GM23338 (cell line): ENCODE measurements around the gene PRLH. TPM values are rescaled to one million over a fixed set of nuclear protein-coding genes. Genes with fewer than 3 reads are reported as not detected.

Experiments
- ATAC-seq: fragments of 200-7000 bp; cut with Tn5 transposase; 3 replicates; pipeline ENCODE4 v1.9.1; 2020
- DNase-seq: peaks from one replicate; pipeline ENCODE4 v3.0.0-alpha.2; 2015; ENCODE audit warnings: low spot score
- H2AFZ ChIP-seq: fragments of 200-600 bp; sonication (generic); 2 replicates; pipeline ENCODE4 v1.8.0; 2016; ENCODE audit warnings: antibody characterized with exemption, mild to moderate bottlenecking, moderate library complexity
- H3F3A ChIP-seq: fragments of 200-600 bp; sonication (generic); replicated peaks from 2 replicates; pipeline ENCODE4 v1.8.0; 2017; ENCODE audit warnings: antibody characterized with exemption, mixed run types, low read depth
- H3K27ac ChIP-seq: fragments of 200-600 bp; sonication (generic); 2 replicates; pipeline ENCODE4 v1.6.1; 2016; ENCODE audit warnings: low read depth
- H3K27me3 ChIP-seq: fragments of 200-600 bp; sonication (generic); 2 replicates; pipeline ENCODE4 v1.8.0; 2016; ENCODE audit warnings: mild to moderate bottlenecking, mixed run types, moderate library complexity; ENCODE audit not compliant: insufficient read depth
- H3K36me3 ChIP-seq: fragments of 200-600 bp; sonication (generic); 2 replicates; pipeline ENCODE4 v1.8.0; 2016; ENCODE audit warnings: mild to moderate bottlenecking; ENCODE audit not compliant: insufficient read depth
- H3K4me1 ChIP-seq: fragments of 200-600 bp; sonication (generic); 2 replicates; pipeline ENCODE4 v1.8.0; 2016; ENCODE audit warnings: mild to moderate bottlenecking, moderate library complexity; ENCODE audit not compliant: insufficient read depth
- H3K4me2 ChIP-seq: fragments of 200-600 bp; sonication (generic); 2 replicates; pipeline ENCODE4 v1.7.1; 2017; ENCODE audit warnings: mixed run types
- H3K4me3 ChIP-seq: fragments of 200-600 bp; sonication (generic); 2 replicates; pipeline ENCODE4 v1.6.1; 2016; ENCODE audit warnings: mixed run types
- H3K79me2 ChIP-seq: fragments of 200-600 bp; sonication (generic); replicated peaks from 2 replicates; pipeline ENCODE4 v1.8.0; 2017; ENCODE audit warnings: mild to moderate bottlenecking; ENCODE audit not compliant: insufficient read depth
- H3K9me2 ChIP-seq: fragments of 200-600 bp; sonication (generic); 2 replicates; pipeline ENCODE4 v1.8.0; 2017; ENCODE audit not compliant: insufficient read depth
- H4K20me1 ChIP-seq: fragments of 200-600 bp; sonication (generic); replicated peaks from 2 replicates; pipeline ENCODE4 v1.8.0; 2017; ENCODE audit warnings: mild to moderate bottlenecking; ENCODE audit not compliant: insufficient read depth
- H3K27ac Mint-ChIP-seq: 2 replicates; pipeline ENCODE4 v1.8.0; 2020; ENCODE audit warnings: inconsistent platforms, mild to moderate bottlenecking, moderate library complexity, mixed read lengths
- H3K27me3 Mint-ChIP-seq: 3 replicates; pipeline ENCODE4 v1.8.0; 2022; ENCODE audit warnings: low read depth, mild to moderate bottlenecking, moderate library complexity, mixed read lengths, inconsistent platforms; ENCODE audit not compliant: insufficient read depth, poor library complexity
- H3K36me3 Mint-ChIP-seq: 3 replicates; pipeline ENCODE4 v1.8.0; 2021; ENCODE audit warnings: low read depth, mild to moderate bottlenecking, inconsistent platforms, moderate library complexity, mixed read lengths
- H3K4me1 Mint-ChIP-seq: 3 replicates; pipeline ENCODE4 v1.8.0; 2020; ENCODE audit warnings: mild to moderate bottlenecking, inconsistent platforms, mixed read lengths
- H3K4me3 Mint-ChIP-seq: 3 replicates; pipeline ENCODE4 v1.8.0; 2021; ENCODE audit warnings: moderate library complexity, mild to moderate bottlenecking, inconsistent platforms, mixed read lengths
- H3K9me3 Mint-ChIP-seq: 3 replicates; pipeline ENCODE4 v1.8.0; 2020; ENCODE audit warnings: moderate library complexity, mild to moderate bottlenecking, inconsistent platforms, mixed read lengths
- CREB1 ChIP-seq: fragments of 250-450 bp; sonication (Bioruptor Pico); IDR thresholded peaks from 2 replicates; pipeline ENCODE4 v1.5.0; 2020; ENCODE audit warnings: low read depth, mild to moderate bottlenecking, moderate library complexity
- CTCF ChIP-seq, 2 experiments: fragments of 200-600 bp in 1 of 2; sonication (generic) in 1 of 2; conservative IDR thresholded peaks; 2 replicates each; pipeline versions ENCODE4 v1.5.1 to v1.6.1; 2016 to 2017; ENCODE audit warnings: antibody characterized with exemption in 2 of 2, low read depth in 2 of 2, mild to moderate bottlenecking in 2 of 2, moderate library complexity in 1 of 2
- EZH2 ChIP-seq: fragments of 200-600 bp; sonication (generic); IDR thresholded peaks from one replicate; pipeline ENCODE4 v1.8.0; 2017; ENCODE audit warnings: antibody characterized with exemption, mild to moderate bottlenecking, low read depth; ENCODE audit not compliant: unreplicated experiment
- EZH2phosphoT487 ChIP-seq: fragments of 200-600 bp; sonication (generic); IDR thresholded peaks from one replicate; pipeline ENCODE4 v1.8.1; 2018; ENCODE audit warnings: antibody characterized with exemption; ENCODE audit not compliant: unreplicated experiment
- JUNB ChIP-seq: IDR thresholded peaks from one replicate; pipeline ENCODE4 v1.6.1; 2016; ENCODE audit warnings: antibody characterized with exemption; ENCODE audit not compliant: unreplicated experiment
- NANOG ChIP-seq: IDR thresholded peaks from 2 replicates; pipeline ENCODE4 v1.6.1; 2016; ENCODE audit warnings: antibody characterized with exemption, borderline replicate concordance
- STAT1 ChIP-seq: IDR thresholded peaks from one replicate; pipeline ENCODE4 v1.6.1; 2016; ENCODE audit warnings: antibody characterized with exemption; ENCODE audit not compliant: unreplicated experiment
- ZNF114 ChIP-seq: fragments of 250-450 bp; sonication (Bioruptor Pico); IDR thresholded peaks from 2 replicates; pipeline ENCODE4 v1.5.0; 2020; ENCODE audit warnings: mild to moderate bottlenecking, moderate library complexity
- ZNF331 ChIP-seq: fragments of 250-450 bp; sonication (Bioruptor Pico); IDR thresholded peaks from 2 replicates; pipeline ENCODE4 v1.5.0; 2020; ENCODE audit warnings: low read depth, mild to moderate bottlenecking, moderate library complexity
- polyA plus RNA-seq: library from polyadenylated mRNA; unstranded; fragments of >200 nt; fragmentation: Nextera tagmentation; extraction: Ambion mirVana; gene quantifications from 2 replicates; pipeline ENCODE4 v1.2.1, GENCODE V29; 2016
- total RNA-seq: library from RNA; depleted of rRNA; stranded (reverse); fragments of >200 nt; shearing (Covaris generic); gene quantifications from 2 replicates; pipeline ENCODE4 v1.2.3, GENCODE V29; 2014
- TF ChIP-seq, protein P1 (sequence below): fragments of 250-450 bp; sonication (Bioruptor Pico); IDR thresholded peaks from 2 replicates; pipeline ENCODE4 v1.5.0; 2020; ENCODE audit warnings: mild to moderate bottlenecking, moderate library complexity

PRLH gene
- total and polyA plus RNA-seq, 2 experiments from 2014 or later, result not detected

DNA sequence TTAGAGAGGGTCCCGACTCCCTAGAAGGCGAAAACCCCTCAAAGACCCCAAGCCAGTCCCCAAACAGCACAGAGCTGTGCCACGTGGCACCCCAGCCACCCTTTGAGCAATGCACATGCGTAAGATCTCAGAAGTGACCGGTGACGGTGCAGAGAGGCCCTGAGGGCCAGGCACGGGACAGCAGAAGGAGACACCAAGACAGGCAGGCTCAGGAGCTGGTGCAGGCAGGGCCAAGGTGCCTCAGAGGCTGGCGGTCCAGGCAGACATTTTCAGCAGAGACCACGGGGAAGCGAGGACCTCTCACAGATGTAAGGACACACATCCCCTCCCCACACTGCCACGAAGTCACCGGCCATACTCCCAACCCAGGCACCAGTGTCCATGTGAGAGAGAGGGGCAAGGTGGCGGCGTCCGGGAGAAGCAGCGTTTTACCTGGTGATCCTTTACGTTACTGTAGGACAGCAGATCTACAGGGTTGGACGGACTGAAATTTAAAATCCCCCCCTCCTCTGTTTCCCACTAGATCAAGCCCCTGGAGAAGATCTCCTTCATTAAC is 26.1 kb downstream of the PRLH start (continued):
- TF ChIP-seq, protein P1, sequence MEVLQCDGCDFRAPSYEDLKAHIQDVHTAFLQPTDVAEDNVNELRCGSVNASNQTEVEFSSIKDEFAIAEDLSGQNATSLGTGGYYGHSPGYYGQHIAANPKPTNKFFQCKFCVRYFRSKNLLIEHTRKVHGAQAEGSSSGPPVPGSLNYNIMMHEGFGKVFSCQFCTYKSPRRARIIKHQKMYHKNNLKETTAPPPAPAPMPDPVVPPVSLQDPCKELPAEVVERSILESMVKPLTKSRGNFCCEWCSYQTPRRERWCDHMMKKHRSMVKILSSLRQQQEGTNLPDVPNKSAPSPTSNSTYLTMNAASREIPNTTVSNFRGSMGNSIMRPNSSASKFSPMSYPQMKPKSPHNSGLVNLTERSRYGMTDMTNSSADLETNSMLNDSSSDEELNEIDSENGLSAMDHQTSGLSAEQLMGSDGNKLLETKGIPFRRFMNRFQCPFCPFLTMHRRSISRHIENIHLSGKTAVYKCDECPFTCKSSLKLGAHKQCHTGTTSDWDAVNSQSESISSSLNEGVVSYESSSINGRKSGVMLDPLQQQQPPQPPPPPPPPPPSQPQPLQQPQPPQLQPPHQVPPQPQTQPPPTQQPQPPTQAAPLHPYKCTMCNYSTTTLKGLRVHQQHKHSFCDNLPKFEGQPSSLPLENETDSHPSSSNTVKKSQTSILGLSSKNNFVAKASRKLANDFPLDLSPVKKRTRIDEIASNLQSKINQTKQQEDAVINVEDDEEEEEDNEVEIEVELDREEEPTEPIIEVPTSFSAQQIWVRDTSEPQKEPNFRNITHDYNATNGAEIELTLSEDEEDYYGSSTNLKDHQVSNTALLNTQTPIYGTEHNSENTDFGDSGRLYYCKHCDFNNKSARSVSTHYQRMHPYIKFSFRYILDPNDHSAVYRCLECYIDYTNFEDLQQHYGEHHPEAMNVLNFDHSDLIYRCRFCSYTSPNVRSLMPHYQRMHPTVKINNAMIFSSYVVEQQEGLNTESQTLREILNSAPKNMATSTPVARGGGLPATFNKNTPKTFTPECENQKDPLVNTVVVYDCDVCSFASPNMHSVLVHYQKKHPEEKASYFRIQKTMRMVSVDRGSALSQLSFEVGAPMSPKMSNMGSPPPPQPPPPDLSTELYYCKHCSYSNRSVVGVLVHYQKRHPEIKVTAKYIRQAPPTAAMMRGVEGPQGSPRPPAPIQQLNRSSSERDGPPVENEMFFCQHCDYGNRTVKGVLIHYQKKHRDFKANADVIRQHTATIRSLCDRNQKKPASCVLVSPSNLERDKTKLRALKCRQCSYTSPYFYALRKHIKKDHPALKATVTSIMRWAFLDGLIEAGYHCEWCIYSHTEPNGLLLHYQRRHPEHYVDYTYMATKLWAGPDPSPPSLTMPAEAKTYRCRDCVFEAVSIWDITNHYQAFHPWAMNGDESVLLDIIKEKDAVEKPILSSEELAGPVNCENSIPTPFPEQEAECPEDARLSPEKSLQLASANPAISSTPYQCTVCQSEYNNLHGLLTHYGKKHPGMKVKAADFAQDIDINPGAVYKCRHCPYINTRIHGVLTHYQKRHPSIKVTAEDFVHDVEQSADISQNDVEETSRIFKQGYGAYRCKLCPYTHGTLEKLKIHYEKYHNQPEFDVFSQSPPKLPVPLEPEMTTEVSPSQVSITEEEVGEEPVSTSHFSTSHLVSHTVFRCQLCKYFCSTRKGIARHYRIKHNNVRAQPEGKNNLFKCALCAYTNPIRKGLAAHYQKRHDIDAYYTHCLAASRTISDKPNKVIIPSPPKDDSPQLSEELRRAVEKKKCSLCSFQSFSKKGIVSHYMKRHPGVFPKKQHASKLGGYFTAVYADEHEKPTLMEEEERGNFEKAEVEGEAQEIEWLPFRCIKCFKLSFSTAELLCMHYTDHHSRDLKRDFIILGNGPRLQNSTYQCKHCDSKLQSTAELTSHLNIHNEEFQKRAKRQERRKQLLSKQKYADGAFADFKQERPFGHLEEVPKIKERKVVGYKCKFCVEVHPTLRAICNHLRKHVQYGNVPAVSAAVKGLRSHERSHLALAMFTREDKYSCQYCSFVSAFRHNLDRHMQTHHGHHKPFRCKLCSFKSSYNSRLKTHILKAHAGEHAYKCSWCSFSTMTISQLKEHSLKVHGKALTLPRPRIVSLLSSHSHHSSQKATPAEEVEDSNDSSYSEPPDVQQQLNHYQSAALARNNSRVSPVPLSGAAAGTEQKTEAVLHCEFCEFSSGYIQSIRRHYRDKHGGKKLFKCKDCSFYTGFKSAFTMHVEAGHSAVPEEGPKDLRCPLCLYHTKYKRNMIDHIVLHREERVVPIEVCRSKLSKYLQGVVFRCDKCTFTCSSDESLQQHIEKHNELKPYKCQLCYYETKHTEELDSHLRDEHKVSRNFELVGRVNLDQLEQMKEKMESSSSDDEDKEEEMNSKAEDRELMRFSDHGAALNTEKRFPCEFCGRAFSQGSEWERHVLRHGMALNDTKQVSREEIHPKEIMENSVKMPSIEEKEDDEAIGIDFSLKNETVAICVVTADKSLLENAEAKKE (CRISPR knock-in tag), result no peak
- TF ChIP-seq ZNF114 (CRISPR knock-in tag) (no peak), STAT1 (no peak), EZH2phosphoT487 (no peak), CREB1 (no peak), CTCF (conservative IDR thresholded peaks at IDR 0.05; ENCODE audit: low read depth in 2 of 2) (no peak)

- 0 out of 2 replicates have a peak, but pooled peaks cover 9% of the 10 kb centered on the region for H3F3A ChIP-seq
- Mint-ChIP-seq H3K27ac (no peak overlapping the region), H3K4me3 (no peak overlapping the region), H3K36me3 (peaks cover 7% of the 10 kb centered on the region; the same call in 2 of the 3 replicates), H3K27me3 (peaks cover 13% of the 10 kb centered on the region), H3K9me3 (no peaks in the 10 kb centered on the region; the same call in 1 of the 3 replicates), H3K4me1 (peaks cover 70% of the 10 kb centered on the region)
- H4K20me1 ChIP-seq, result no peaks in the 10 kb centered on the region
- no peaks in the 10 kb centered on the region for H3K9me2 ChIP-seq
- no peak overlapping the region for H3K27ac ChIP-seq
- peaks cover 42% of the 10 kb centered on the region for H3K4me1 ChIP-seq
- H3K27me3 ChIP-seq, result no peaks in the 10 kb centered on the region
- H3K36me3 ChIP-seq, result no peaks in the 10 kb centered on the region
- H3K79me2 ChIP-seq, result peaks cover 17% of the 10 kb centered on the region
- ATAC-seq, result no peak
- H3K4me2 ChIP-seq, result no peak overlapping the region
- H3K4me3 ChIP-seq, result no peak overlapping the region
- H2AFZ ChIP-seq, result no peak overlapping the region
- DNase-seq, result no peak
- TF ChIP-seq NANOG (no peak), ZNF331 (CRISPR knock-in tag) (no peak), JUNB (no peak), ZNF114 (CRISPR knock-in tag) (no peak), CREB1 (no peak), CTCF (conservative IDR thresholded peaks at IDR 0.05; ENCODE audit: low read depth in 2 of 2) (no peak), EZH2 (no peak)
These were observed 26.7 kb downstream of the PRLH start for GRCh38 chr2:237593036-237593435.
